PFSK-1 (cell line): ENCODE data around the gene WWC1.

Source experiments
- FOXP2 ChIP-seq: optimal IDR thresholded peaks from 2 replicates; pipeline ENCODE3; 2011; ENCODE audit warnings: borderline replicate concordance, control low read depth, inconsistent platforms; ENCODE audit not compliant: insufficient read depth; ENCODE audit errors: extremely low read length, extremely low read depth
- POLR2AphosphoS5 ChIP-seq: IDR thresholded peaks from 2 replicates; pipeline ENCODE4 v1.6.1; 2012; ENCODE audit warnings: low read depth, mild to moderate bottlenecking, control low read depth, low read length, moderate library complexity
- REST ChIP-seq, 2 experiments: IDR thresholded peaks; 2 replicates each; pipeline versions ENCODE4 v1.6.1 to v1.8.0; 2011 to 2012; ENCODE audit warnings: low read depth in 2 of 2, low read length in 2 of 2, control low read depth in 1 of 2, inconsistent platforms in 1 of 2, mild to moderate bottlenecking in 1 of 2, moderate library complexity in 1 of 2; ENCODE audit not compliant: insufficient read depth in 1 of 2
- SIN3A ChIP-seq: IDR thresholded peaks from 2 replicates; pipeline ENCODE4 v1.6.1; 2012; ENCODE audit warnings: mild to moderate bottlenecking, low read length, moderate library complexity, borderline replicate concordance; ENCODE audit not compliant: insufficient read depth
- TAF1 ChIP-seq: IDR thresholded peaks from 2 replicates; pipeline ENCODE4 v1.6.1; 2012; ENCODE audit warnings: low read length, control low read depth, borderline replicate concordance; ENCODE audit not compliant: insufficient read depth

WWC1 gene

GRCh38 chr5:168316139-168316578 is 24.7 kb downstream of the WWC1 start:
- TF ChIP-seq REST (IDR thresholded peaks at IDR 0.05; ENCODE audit: insufficient read depth in 1 of 2, low read depth in 2 of 2, low read length in 2 of 2): no peak

- TF ChIP-seq REST (IDR thresholded peaks at IDR 0.05; ENCODE audit: insufficient read depth in 1 of 2, low read depth in 2 of 2, low read length in 2 of 2) (no peak), TAF1 (no peak), SIN3A (no peak), POLR2AphosphoS5 (no peak)
These were observed 25.7 kb downstream of the WWC1 start for GRCh38 chr5:168317096-168317520.

GRCh38 chr5:168317521-168318147 is 26.2 kb downstream of the WWC1 start:
- no peak for TF ChIP-seq REST (IDR thresholded peaks at IDR 0.05; ENCODE audit: insufficient read depth in 1 of 2, low read depth in 2 of 2, low read length in 2 of 2)
- TF ChIP-seq TAF1: no peak
- no peak for TF ChIP-seq SIN3A
- no peak for TF ChIP-seq FOXP2
- TF ChIP-seq POLR2AphosphoS5: no peak

- TF ChIP-seq REST (IDR thresholded peaks at IDR 0.05; ENCODE audit: insufficient read depth in 1 of 2, low read depth in 2 of 2, low read length in 2 of 2): no peak
These were observed 26.8 kb downstream of the WWC1 start for GRCh38 chr5:168318240-168318639.

GRCh38 chr5:168319774-168320173 is 28.3 kb downstream of the WWC1 start:
- no peak for TF ChIP-seq REST (IDR thresholded peaks at IDR 0.05; ENCODE audit: insufficient read depth in 1 of 2, low read depth in 2 of 2, low read length in 2 of 2)
- no peak for TF ChIP-seq POLR2AphosphoS5
- TF ChIP-seq SIN3A: no peak
- TF ChIP-seq FOXP2: no peak
